ENCODE results near the gene ZNF462.
A peak's percentile ranks its signal among the peaks of the same experiment; 100 is the strongest.

Gene ZNF462

DNA sequence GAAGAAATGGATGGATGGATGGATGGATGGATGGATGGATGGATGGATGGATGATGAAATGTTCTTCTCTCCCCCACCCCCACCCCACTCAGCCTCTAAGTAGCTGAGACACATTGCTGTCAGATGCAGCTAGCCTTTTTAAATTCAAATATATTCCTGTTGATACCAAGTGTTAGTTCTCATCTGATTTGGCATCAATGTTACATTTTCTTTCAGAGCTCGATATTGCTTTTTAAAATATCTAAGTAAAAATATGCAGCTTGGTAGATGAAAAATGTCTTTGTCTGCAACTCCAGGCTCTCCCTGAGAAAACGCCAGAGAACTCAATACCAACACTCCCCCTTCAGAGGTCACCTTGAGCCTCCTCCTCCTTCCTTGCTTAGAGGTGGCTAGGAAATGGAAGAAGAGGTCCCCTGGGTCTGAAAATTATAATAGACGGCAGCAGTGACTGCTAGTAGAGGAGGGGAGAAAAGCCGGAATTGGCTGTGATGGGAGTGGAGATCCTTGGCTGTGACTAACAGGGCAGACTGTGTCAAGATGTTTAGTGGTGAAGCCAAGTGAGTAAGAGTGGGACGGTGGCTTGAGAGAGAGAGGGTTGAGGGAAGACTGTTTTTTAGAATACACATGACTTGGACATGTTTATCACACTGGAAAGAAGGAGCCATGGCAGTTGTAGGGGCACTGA, 156.0 kb downstream of the ZNF462 start:
- DNase-seq: peak; percentile 54
- in situ Hi-C loops (cut with HindIII; ENCODE audit: low pct_ligation_motif_present, low pct_unique_long_range_greater_than_20kb, low sequenced_read_pairs): no loop called here

DNA sequence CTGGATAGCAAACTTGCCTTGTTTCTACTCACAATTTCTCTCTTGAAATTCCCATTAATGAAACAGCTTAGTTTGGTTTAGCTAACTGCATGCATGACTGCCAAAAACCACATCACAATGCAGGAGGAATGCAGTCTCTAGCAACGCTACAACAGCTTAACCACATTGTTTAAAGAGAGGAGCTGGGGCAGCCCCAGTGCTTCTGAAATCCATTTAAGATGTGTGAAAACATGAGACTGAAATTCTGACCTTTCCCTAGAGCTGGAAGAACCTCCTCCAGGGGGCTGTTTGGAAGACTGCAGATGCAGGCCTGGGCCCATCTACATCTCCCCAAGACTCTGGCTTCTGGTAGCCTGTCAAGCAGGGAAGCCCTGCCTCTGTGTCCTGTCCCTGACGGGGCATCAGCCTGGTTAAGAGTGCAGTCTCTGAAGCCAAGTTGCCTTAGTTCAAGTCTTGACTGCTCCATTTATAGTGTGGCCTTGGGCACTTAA, 157.1 kb downstream of the ZNF462 start:
- peak; percentile 90 for DNase-seq
- in situ Hi-C loops (cut with HindIII; ENCODE audit: low pct_ligation_motif_present, low pct_unique_long_range_greater_than_20kb, low sequenced_read_pairs): no loop called here

DNA sequence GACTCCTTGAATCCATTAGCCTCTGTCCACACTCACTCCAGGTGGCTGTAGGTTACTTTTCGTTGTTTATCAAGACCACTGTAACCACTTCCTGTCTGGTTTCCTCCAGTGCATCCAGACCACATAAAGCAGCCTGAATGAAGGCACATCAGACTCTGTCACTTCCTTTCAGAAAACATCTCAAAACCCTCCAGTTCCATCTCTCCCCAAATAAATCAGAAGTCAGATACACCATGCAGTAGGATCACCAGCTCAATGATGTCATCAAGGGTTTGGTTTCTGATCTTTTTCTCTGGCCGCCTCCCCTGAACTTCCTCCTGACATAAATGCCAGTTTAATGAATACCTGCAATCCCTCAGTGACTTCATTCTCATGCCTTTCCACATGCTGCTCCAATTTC, 161.2 kb downstream of the ZNF462 start:
- DNase-seq: peak; percentile 42
- in situ Hi-C loops (cut with HindIII; ENCODE audit: low pct_ligation_motif_present, low pct_unique_long_range_greater_than_20kb, low sequenced_read_pairs): no loop called here

DNA sequence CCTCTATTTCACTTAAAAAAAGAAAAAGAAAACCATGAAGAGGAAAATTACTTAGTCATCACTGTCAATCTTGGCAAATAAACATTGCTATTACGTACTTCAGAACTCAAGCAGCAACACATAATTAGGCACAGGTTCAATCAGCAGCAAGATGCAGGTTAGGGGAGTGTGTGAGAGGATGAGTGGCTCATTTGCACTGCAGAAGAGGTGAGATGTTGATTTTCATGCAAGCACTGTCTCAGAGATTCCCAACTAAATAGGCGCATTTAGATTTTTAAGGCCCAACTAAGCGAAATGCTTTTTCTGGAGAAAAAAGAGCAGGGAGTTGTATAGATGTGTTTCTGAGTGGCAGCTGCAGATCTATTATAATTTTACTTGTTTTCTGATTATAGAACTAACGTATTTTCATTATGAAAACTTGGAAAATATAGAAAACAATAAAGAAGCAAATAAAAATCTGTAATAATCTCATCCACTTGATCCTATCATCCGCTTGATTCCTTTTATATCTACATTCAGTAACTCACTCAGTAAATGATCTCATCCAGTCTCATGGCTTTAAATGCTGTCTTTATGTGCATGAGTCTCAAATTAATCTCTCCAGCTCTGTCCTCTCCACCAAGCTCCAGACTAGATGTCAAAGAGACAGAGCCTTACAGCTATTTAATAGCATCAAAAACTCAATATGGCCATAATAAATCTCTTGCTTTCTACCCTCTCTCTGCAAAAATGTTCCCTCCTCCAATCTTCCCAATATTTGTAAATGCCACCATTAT, 162.5 kb downstream of the ZNF462 start:
- in situ Hi-C loops (cut with HindIII; ENCODE audit: low pct_ligation_motif_present, low pct_unique_long_range_greater_than_20kb, low sequenced_read_pairs): no loop called here
- no peak for DNase-seq

DNA sequence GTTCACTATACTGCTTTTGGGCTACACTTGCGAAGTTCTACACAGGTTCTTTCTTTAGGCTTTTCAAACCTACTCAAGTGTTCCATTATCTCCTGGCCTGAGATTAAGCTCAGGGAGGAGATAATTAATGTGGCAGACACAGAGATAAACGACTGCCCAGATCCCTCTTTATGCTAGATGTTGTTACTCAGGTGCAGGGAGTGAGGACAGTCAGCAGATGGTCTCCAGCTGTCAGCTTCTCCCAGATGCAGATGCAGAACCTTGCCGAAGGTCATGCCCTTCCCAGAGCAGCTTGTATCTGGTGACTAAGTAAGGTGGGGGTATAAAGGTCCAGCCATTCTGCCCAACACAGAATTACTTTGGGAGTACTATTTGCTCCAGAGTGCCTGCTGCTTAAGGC, 166.2 kb downstream of the ZNF462 start:
- in situ Hi-C loops (cut with HindIII; ENCODE audit: low pct_ligation_motif_present, low pct_unique_long_range_greater_than_20kb, low sequenced_read_pairs): no loop called here
- DNase-seq: no peak

DNA sequence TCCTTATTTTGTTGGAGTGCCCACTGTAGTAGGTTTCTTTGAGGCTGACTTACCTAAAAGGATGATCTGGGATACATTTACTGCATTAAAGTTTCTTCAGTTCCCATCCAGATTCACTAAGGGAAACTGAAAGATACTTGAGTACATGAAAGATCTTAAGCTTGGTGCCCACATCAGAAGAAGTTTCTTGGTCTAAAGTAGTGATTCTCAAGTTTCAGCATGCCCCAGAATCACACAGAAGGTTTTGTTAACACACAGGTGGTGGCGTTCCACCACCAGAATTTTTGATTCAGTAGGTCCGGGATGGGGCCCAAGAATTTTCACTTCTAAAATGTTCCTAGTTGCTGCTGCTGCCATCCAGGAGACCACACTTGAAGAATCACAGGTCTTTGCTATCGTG, 171.0 kb downstream of the ZNF462 start:
- in situ Hi-C loops (cut with HindIII; ENCODE audit: low pct_ligation_motif_present, low pct_unique_long_range_greater_than_20kb, low sequenced_read_pairs): no loop called here
- no peak for DNase-seq

DNA sequence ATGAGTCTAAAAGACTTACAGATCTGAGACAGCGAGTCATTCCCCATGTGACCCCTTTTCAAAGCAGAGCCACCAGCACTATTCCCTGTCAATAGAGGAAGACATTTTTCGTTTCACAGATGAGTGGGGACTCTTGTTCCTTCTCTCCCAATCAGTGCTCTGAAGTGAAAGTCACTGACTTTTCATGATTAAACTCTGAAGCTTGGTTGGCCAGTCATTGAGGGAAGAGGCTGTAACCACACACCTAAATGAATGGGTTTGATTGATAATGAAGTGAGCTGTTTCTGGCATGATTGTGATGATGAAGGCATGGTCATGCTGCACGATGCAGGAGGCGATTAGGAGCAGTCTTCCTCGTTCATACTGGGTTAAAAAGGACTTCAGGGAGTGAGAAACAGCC, 171.9 kb downstream of the ZNF462 start:
- in situ Hi-C loops (cut with HindIII; ENCODE audit: low pct_ligation_motif_present, low pct_unique_long_range_greater_than_20kb, low sequenced_read_pairs): no loop called here

DNA sequence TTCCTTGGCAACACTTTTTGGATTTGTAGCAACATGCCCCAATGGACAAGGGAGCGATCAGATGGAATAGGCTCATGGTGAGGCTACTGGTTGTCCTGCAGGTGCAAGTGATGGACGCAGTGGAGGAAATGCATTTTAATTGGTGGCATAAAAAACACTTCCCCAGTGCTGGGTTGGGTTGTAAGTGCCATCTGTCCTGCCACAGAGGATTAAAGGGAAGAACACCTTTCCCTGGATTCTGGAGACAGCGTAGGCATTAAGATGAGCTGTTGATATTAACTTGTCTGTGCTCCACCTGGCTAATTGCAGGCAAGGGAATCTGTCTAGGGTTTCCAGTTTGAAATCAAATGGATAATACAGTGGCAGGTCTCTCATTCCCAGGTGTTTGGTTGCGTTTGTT, 173.4 kb downstream of the ZNF462 start:
- in situ Hi-C loops (cut with HindIII; ENCODE audit: low pct_ligation_motif_present, low pct_unique_long_range_greater_than_20kb, low sequenced_read_pairs): no loop called here
- DNase-seq: no peak

More for the DNA sequence above, 171.9 kb downstream of the ZNF462 start:
- DNase-seq: no peak

DNA sequence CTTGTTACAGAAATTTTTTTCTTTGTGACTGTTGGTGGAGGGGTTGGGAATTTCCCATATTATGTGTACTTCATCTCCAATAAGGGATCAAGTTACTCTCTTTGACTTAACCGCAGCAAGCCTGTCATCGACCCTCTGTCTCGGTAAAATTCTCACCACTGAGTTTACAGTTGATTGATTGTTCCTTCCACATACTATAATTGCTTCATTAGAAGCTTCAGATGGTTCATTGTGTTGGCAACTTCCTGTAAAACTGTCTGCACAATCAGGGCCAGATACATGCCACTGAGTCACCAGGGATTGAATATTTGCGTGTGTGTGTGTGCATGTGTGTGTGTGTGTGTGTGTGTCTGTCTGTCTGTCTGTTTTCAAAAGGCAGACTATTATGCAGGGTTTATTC, 176.6 kb downstream of the ZNF462 start:
- in situ Hi-C loops (cut with HindIII; ENCODE audit: low pct_ligation_motif_present, low pct_unique_long_range_greater_than_20kb, low sequenced_read_pairs): no loop called here

DNA sequence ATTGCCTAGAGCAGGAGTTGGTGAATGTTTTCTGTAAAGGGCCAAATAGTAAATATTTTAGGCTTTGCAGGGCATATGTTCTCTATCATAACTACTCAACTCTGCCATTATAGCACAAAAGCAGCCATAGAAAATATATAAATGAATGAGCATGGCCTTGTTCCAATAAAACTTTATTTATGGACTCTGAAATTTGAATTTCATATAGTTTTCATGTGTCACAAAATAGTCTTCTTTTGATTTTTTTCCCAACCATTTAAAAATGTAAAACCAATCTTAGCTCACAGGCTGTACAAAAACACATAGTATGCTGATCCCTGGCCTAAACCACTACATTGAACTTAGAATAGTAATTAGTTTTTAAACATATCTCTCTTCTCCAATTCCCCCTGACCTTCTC, 179.6 kb downstream of the ZNF462 start:
- in situ Hi-C loops (cut with HindIII; ENCODE audit: low pct_ligation_motif_present, low pct_unique_long_range_greater_than_20kb, low sequenced_read_pairs): no loop called here
- DNase-seq: no peak

More for the DNA sequence above, 176.6 kb downstream of the ZNF462 start:
- DNase-seq: no peak

DNA sequence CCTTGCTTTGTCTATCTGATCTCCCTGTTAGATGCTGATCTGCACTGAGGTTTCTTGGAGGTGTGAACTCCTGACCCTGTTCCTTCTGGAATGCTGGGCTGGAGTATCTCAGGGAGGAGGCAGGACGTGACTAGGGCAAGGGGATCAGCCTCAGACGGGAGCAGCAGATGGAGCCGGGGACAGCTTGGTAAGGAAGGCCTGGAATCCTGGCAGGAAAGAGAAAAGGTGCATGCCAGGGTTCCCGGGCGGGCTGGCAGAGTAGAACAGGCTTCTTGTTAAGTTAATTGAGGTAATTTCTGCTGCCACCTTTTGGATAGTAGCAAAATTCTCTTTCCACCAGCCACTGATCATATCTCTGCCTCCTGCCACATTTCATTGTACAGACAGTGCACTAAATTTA, 180.9 kb downstream of the ZNF462 start:
- in situ Hi-C loops (cut with HindIII; ENCODE audit: low pct_ligation_motif_present, low pct_unique_long_range_greater_than_20kb, low sequenced_read_pairs): no loop called here
- no peak for DNase-seq

DNA sequence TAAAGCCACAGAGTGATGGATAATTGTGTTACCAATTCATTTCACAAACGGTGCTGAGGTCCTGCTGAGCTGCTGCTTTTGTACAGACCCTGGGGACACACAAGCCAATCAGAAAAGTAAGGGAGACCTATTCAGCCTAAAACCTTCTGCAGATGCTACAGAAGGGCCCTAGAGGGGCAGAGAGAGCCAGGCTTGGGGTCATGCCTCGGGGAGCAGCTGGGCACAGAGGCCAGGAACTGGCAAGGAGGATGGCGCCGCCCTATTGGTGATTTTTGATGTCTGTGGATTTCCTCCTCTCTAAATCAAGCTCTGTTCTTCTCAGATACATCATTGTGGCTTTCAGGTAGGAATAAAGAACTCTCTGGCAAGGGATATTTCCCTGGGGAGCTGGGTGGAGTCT, 181.9 kb downstream of the ZNF462 start:
- in situ Hi-C loops (cut with HindIII; ENCODE audit: low pct_ligation_motif_present, low pct_unique_long_range_greater_than_20kb, low sequenced_read_pairs): no loop called here
- DNase-seq: no peak

DNA sequence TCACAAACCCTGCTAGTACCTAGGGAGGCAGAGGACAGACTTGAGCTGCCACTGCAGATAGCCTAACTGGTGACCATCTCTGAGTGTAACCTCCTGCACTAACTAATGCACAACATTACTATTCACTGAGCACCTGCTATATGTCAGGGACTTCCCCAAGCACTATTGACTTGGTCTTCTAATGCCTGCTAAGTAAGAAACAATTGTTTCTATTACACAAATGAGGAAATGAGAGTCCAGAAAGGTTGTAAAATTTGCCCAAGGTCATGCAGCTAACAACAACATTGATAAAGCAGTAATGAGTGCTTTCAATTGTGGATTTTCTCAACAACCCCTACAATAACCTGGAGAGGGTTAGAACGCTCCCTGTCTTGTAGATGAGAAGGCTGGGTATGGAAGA, 183.7 kb downstream of the ZNF462 start:
- DNase-seq: no peak
- in situ Hi-C loops (cut with HindIII; ENCODE audit: low pct_ligation_motif_present, low pct_unique_long_range_greater_than_20kb, low sequenced_read_pairs): no loop called here

DNA sequence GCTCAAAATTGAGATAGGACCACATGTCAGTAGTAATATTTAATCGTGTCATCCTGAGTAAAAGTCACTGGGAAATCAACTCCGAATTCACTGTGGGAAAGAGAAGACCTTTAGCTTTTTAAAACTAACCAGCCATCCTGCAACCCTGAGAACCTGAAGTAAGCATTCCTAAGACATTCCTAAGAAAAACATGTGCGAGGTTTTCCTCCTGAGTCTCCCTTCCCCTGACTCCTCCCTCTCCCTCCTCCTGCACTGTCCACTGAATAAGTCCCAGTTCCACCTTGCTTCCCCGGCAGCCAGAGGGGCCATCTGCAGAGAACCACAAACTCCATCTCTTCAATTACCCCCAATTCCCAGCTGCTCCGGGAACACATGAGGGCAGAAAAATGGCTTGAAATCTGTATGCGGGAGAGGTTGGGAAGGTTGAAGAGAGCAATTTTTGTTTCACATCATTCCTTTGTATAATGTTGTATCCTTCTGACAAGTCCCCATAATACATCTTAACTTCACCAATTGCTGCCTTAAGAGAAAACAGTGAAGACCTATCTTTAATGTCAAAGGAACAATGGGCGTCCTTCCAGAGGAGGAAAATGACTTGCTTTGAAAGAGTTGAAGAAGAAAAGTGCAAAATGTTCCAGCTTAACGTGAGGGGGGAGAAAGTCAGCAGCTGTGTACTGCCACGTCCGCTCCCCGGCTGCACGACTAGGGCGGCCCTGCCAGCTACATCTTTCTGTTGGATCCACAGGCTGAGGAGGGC, 186.3 kb downstream of the ZNF462 start:
- in situ Hi-C loops (cut with HindIII; ENCODE audit: low pct_ligation_motif_present, low pct_unique_long_range_greater_than_20kb, low sequenced_read_pairs): no loop called here
- DNase-seq: no peak

DNA sequence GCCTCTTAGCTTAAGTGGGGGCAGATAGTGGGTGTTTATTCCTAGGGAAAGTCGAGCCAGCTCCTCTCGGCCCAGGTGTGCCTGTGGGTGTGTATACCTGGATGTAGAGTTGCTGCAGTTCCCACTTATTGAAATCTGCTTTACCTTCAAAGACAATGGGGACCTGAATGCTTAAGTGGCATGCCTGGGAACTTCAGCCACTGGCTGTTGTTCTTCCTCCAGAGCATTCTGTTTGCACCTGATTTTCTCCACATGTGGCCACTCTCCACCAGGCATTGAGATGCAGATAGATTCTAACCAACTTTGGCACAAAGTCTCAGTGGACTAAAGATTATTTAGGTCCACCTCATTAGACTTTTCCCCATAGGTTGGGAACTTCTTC, 186.8 kb downstream of the ZNF462 start:
- in situ Hi-C loops (cut with HindIII; ENCODE audit: low pct_ligation_motif_present, low pct_unique_long_range_greater_than_20kb, low sequenced_read_pairs): no loop called here
- DNase-seq: no peak

DNA sequence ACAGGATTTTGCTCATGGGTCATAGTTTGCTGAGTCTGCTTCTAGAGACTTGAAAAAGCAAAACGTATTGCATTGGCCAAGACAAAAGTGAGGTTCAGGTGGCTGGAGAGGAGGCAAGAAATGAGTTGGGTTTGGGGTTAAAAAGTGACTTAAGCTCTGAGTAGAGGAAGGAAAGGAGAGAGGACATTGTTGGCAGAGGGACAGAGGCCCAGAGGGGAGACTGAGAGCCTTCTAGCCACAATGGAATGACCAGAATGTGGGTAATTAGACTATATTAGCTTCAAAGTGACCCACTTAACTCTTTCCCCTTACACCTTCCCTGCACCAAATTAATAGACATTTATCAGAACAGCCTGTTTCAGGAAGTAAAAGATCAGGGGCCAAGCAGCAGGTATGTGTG, 188.4 kb downstream of the ZNF462 start:
- DNase-seq: no peak
- in situ Hi-C loops (cut with HindIII; ENCODE audit: low pct_ligation_motif_present, low pct_unique_long_range_greater_than_20kb, low sequenced_read_pairs): no loop called here

DNA sequence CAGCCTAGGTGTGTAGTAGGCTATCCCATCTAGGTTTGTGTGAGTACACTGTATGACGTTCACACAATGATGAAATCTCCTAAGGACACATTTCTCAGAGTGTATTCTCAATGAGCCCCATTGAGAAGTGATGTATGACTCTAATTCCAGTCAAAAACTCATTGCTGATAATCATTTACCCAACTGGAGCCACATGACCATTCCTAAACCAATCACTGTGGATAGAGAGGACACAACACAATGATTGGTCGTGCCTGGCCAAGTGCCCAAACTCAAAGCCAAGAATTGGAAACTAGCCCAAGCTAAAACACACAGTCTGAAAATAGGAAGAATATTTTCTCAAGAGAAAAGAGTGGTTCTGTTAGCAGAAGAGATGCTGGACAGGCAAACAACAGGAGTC, 191.2 kb downstream of the ZNF462 start:
- in situ Hi-C loops (cut with HindIII; ENCODE audit: low pct_ligation_motif_present, low pct_unique_long_range_greater_than_20kb, low sequenced_read_pairs): no loop called here
- DNase-seq: no peak

DNA sequence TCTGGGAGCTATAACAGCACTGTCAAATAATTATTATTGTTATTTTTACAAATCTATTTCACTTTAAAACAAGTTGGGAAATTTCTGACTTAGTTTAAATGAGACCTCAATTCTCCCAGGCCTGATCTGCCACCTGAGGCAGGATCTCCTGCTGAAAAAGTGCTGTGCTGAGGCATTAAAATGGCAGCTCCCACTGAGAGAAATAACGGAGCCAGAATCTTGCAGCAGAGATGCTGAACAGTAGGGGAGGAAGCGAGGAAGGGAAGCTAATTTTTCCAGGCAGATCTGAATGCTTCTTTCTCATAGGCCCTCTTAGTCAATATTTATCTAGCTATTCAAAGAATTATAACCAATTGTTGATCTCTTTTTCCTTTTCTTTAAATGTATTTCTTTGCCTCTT, 196.3 kb downstream of the ZNF462 start:
- in situ Hi-C loops (cut with HindIII; ENCODE audit: low pct_ligation_motif_present, low pct_unique_long_range_greater_than_20kb, low sequenced_read_pairs): no loop called here
- DNase-seq: no peak

DNA sequence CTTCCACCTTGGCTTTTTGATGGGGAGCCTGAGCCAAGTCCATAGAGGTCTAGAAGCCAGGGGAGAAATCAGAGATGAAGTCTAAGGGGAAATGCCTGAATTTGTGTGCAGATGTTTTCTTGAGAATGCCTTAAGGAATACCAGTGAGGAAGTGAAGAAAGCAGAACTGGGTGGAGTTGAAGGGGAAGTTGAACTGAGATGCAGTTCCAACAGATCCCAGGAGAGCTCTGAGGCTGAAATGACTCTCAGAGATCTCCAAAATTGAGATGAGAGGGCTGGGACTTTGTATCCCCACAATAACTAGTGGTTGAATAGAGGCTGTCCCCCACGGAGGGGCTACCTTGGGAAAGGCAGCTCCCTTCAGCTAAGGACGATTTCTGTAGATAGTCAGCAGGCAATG, 197.1 kb downstream of the ZNF462 start:
- DNase-seq: no peak
- in situ Hi-C loops (cut with HindIII; ENCODE audit: low pct_ligation_motif_present, low pct_unique_long_range_greater_than_20kb, low sequenced_read_pairs): no loop called here
